RCC 7860 (cell line): ENCODE data around the gene MRTFA.
"Not testable (repeated sequence)": the region's sequence is repeated elsewhere in the genome, so short reads cannot be mapped to it uniquely, and the experiment has no call there.

Experiments used
- DNase-seq: peaks from one replicate; pipeline ENCODE4 v3.0.0-alpha.2; 2015; ENCODE audit warnings: low spot score
- FAIRE-seq: peaks from 2 replicates; lab custom pipeline; 2012; peaks lifted over from hg19 to GRCh38; lab: Jason Lieb, UNC

Gene MRTFA

DNA sequence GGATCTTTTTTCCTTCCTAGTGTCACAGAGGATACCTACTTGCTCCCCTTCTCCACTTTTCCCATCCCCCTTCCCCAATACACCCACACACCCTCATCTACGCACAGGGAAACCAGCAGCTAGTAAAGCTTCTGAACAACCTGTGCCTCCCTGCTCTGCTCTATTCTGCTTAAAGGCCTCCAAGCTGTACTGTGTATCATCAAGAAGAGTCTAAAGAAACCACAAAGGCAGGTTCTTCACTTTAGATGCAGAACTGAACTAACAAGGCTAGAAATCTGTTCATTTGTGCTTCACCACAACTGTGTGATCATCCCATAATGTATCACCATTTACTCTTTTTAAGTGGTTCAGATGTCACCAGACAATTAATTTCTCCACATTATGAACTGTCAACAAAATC is 133.6 kb downstream of the MRTFA start:
- DNase-seq, result no peak
- no peak for FAIRE-seq

- not testable (repeated sequence) for FAIRE-seq, DNase-seq
Observed at GRCh38 chr22:40500465-40500786, 136.1 kb downstream of the MRTFA start.

DNA sequence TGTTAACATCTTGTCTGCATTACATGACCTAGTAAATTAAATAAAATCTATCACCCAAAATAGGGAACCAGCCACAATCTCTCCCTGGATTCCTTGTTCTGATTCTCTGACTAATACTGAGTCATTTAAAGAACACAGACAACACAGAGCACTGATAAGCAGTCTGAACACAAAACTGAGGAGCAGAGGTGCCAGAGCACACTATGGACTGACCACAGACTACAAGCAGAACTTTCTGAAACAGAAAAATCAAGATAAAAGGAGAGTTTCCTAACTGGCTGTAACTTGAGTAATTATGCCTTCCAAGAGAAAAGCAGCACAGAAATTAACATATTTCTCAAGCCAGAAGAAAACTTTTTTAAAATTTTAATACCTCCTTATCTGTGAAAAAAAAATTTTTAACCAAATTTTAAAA is 137.3 kb downstream of the MRTFA start:
- FAIRE-seq, result peak; percentile 99

DNA sequence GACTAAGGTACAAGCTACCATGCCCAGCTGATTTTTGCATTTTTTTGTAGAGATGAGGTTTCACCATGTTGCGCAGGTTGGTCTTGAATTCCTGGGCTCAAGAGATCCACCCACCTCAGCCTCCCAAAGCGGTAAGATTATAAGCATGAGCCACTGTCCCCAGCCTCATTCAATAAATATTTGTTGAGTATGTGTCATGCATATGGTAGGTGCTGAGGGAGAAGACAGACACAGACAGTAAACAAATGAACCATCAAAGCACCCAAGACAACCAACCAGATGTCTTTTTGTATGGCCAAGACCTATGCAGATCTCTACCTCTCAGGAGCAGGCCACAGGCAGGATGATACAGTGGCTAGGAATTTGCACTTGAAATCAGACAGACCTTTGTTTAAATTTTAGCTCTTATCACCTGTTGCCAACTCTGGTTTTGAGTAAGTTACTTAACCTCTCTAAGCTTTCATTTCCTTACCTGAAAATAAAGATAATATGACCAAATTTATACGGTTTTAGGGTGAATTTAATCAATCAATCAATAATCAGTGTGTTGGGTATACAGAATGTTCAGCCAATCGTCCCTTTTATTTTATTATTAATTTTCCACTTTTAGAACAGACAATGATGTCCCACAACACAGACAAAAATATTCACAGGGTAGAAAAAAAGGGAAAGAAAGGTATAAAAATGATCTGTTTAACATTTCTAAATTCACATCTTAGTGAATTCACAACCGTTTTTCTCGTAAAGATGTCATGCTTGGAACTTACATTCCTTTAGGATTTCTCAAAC is 137.9 kb downstream of the MRTFA start:
- FAIRE-seq, result no peak
- DNase-seq, result peak; percentile 100

More for the DNA sequence above, 137.3 kb downstream of the MRTFA start:
- peak; percentile 99 for DNase-seq

DNA sequence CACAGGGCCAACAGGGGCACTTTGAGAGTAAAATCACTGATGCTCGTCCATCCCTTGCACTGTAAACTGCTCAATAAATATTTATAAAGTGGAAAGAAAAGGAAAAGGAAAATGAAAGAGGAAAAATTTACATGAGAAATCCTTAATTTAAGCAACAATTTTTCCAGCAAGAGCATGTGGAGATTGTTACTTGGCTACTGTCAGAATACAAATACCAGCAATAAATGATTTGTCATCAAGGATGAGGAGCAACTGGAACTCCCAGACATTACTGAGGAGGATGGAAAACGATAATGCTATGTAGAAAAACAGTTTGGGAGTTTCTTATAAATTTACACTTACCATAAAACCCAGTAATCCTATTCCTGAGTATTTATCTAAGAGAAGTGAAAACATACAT is 143.1 kb downstream of the MRTFA start:
- DNase-seq (no peak), FAIRE-seq (no peak)

GRCh38 chr22:40491990-40492631 is 144.4 kb downstream of the MRTFA start:
- DNase-seq (no peak), FAIRE-seq (no peak)

DNA sequence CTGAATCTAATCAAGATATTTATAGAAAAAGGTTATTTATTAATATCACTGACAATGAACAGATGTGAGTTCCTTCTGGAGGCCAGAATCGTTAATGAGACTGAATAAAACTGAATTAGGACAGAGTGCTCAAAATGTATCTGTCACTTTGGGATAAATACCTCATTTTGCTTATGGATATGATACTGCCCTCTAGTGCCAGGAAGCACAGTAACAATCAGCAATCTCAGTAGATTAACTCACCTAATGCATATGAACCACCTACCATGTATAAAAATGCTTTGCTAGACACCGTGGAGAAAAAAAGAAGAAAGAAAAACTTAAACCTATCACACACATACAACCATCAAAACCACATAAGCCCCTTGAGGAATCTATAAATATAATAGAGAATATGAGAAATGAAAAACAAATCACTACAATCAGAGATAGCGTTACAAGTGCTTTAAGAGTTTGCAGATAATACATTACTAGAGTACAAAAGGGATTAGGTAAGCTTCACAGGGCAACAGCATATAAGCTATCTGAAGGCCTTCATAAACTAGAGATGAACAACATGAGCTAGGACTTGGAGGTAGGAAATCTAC is 148.8 kb downstream of the MRTFA start:
- FAIRE-seq, result peak; percentile 20
- no peak for DNase-seq

DNA sequence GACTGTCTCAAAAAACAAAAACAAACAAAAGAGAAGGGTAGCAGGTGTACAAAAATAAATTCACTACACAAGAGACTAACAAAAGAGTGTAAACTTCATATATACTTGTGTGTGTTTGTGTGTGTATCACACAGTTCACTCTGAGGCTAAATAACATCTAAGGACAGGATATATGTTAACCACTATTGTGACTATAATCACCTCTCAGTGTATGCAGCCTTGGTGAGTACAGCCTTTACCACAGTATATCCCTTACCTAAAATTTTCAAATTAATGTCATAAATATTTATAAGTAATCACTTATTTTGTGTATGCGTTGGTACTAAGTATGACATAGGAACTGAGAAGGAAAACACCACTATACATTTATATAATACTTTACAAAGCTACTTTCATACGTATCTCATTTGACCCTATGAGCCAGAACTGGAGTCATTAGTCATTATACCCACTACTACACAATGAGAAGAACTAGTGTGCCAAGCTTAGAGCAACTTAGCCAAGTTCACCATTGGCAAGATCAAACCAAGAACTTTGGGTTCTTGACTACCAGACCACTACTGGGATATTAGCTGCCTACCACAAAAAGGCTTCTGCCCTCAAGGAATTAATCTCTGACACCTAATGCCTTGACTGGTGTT is 149.4 kb downstream of the MRTFA start:
- FAIRE-seq (no peak), DNase-seq (no peak)

DNA sequence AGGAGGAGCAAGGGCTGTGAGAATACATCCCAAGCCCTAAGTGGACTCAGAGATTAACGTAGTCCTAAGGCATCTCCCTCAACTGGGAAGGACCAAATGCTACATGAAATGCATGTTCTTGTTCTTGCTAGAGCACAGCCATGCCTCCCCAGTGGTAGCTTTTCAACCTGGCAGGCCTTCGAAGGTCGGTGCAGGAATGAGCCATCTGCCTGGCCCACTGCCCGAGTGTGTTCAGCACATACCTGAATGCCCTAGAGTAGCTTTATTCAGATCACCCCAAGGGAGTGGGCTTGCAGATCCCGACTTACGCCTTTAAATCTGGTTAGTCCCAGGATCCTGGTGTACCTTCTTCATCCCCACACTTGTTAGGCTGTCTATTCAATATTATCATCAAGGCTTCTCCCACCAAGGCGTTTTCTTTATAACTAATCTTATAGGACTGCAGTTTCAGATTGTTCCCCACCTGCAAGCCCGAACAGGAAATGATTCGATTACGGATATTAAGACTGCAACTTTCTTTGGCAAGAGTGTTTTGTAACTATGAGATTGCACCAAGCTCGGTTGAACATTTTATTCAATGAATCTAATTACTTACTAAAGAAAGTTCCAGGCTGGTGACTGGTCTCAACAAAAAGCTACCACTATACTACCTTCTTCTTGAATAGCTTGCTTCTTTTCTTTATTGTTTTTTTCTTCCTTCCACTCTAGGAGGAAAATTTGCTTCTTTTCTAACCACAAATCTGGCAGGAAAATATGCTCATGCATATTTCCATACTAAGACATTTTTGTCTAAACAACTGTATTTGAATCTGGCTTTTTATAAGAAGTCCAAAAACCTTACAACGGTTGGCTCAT is 150.5 kb downstream of the MRTFA start:
- FAIRE-seq, result no peak
- no peak for DNase-seq

DNA sequence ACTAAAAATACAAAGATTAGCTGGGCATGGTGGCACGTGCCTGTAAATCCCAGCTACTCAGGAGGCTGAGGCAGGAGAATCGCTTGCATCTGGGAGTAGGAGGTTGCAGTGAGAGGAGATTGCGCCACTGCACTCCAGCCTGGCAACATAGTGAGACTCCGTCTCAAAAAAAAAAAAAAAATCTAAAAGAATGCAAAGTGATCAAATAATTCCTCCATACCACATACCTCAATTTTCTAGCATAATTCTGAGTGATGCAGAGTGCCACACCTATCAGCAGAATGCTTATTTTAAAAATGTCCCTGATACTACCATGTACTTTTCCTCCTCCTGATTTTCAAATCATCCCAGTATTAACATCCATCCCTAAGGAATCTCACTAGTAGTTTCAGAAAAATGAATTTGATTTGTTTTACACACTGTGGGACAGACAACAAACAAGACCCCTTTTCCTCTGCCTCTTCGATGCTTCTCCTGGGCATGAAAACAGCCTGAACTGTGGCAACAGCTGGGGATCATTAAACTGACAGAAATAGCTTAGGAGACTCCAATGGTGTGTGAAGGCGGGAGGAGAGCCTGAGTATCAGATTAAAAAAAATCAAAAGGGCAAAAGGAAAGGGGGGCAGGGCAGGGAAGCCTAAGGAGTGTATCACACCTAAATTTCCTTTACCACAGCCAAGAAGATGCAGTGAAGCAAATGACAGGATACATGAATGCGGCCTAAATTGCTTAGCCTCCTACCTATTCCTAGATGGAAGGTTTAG is 151.4 kb downstream of the MRTFA start:
- DNase-seq, result no peak
- no peak for FAIRE-seq

DNA sequence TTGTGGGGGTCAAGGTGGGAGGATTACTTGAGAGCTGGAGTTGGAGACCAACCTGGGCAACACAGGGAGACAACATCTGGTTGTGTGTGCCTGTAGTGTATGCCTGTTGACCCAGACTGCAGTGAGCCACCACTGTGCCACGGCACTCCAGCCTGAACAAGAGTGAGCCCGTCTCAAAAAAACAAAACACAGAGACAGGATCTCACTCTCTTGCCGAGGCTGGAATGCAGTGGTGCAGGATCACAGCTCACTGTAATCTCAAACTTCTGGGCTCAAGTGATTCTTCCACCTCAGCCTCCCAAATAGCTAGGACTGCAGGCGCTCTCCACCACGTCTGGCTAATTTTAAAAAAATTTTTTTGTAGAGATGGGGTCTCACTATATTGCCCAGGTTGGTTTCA is 153.6 kb downstream of the MRTFA start:
- DNase-seq, result no peak
- FAIRE-seq, result no peak

DNA sequence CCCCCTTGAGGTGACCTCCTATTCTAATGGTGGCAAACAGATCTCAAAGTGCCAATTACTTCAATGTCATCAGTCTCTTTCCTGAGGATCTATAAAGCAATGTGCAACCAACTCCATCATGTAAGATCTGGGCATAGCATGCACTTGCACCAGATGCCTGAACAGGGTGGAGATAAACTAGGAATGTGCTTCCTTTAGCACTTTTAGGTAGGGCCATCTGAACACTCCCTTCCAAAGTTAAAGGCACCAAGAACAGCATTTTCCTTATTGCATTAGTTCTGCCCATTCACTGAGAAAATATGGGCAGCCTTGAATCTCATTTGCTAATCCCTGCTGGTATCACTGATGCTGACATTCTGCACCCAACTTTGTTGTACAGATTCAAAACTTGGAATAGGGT is 154.1 kb downstream of the MRTFA start:
- DNase-seq (no peak), FAIRE-seq (no peak)

GRCh38 chr22:40480996-40481395 is 155.5 kb downstream of the MRTFA start:
- DNase-seq (no peak), FAIRE-seq (no peak)

- DNase-seq (no peak), FAIRE-seq (no peak)
Observed at GRCh38 chr22:40479887-40480538, 156.5 kb downstream of the MRTFA start.

GRCh38 chr22:40479126-40479800 is 157.3 kb downstream of the MRTFA start:
- DNase-seq (no peak), FAIRE-seq (no peak)

DNA sequence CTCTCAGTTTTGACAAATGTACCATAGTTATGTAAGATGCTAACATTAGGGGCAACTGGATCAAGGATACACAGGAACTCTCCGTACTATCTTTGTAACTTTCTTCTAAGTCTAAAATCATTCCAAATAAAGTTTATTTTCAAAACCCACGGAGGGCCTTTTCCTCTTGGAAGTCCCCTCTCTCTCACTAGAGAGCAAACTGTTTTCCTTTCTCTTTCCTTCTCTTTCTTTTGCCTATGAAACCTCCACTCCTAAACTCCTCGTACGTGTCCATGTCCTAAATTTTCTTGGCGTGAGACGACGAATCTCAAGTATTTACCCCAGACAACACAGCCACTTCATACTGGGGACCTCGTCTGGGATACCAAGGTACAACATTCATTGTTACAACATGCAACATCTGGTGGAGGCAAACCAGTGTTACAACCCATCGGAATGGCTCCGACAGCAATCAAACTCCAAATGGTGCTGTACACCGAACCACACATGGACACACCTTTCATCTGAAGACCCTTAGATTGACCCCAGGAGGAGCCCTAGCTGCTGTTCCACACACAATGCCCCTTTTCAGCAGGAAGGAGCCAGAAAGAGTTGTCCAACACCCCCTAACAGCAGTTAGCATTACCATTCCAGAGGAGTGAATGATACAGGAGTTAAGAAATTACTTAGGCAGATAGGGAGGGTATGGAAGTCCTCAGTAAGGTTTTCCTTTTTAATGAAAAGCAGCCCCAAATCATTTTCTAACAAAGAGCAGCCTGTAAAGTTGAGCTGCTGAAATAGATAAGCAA is 158.0 kb downstream of the MRTFA start:
- FAIRE-seq (no peak), DNase-seq (no peak)

GRCh38 chr22:40477683-40478337 is 158.7 kb downstream of the MRTFA start:
- DNase-seq (no peak), FAIRE-seq (no peak)

- FAIRE-seq (no peak), DNase-seq (no peak)
Observed at GRCh38 chr22:40476341-40476740, 160.2 kb downstream of the MRTFA start.
